Astrocyte of the cerebellum (primary cell): ENCODE results near the gene FZD8.

ENCODE experiments used
- DNase-seq: peaks from one replicate; pipeline ENCODE4 v3.0.0-alpha.2; 2011; ENCODE audit warnings: low read depth
- H3K4me3 ChIP-seq: 2 replicates; pipeline ENCODE4 v1.5.1; 2011; ENCODE audit warnings: mild to moderate bottlenecking, low read depth, low read length, moderate library complexity
- CTCF ChIP-seq: IDR thresholded peaks from 2 replicates; pipeline ENCODE4 v1.5.1; 2012; ENCODE audit warnings: low read length, low read depth, moderate library complexity, mild to moderate bottlenecking; ENCODE audit errors: missing control alignments
- in situ Hi-C: cut with HindIII; loops from 2 replicates; pipeline ENCODE4 v1.10.0; 2017; ENCODE audit warnings: low sequenced_read_pairs

Gene FZD8

GRCh38 chr10:35675846-35676245 lies 33.8 kb upstream of the FZD8 start:
- no peak for DNase-seq
- no peak for TF ChIP-seq CTCF
- H3K4me3 ChIP-seq = no peak overlapping the region
- in situ Hi-C loops = no loop called here

- in situ Hi-C loops = no loop called here
- H3K4me3 ChIP-seq = no peak overlapping the region
- TF ChIP-seq CTCF = no peak
- no peak for DNase-seq
Measured at GRCh38 chr10:35674843-35675242, 32.7 kb upstream of the FZD8 start.

GRCh38 chr10:35668865-35669650 lies 27.0 kb upstream of the FZD8 start:
- TF ChIP-seq CTCF = no peak
- H3K4me3 ChIP-seq = no peak overlapping the region
- DNase-seq = no peak
- in situ Hi-C loops = no loop called here

- no peak for TF ChIP-seq CTCF
- H3K4me3 ChIP-seq = no peak overlapping the region
- in situ Hi-C loops = no loop called here
- DNase-seq = no peak
Measured at GRCh38 chr10:35667971-35668370, 25.9 kb upstream of the FZD8 start.

- H3K4me3 ChIP-seq = no peak overlapping the region
- in situ Hi-C loops = no loop called here
- no peak for TF ChIP-seq CTCF
- no peak for DNase-seq
Measured at GRCh38 chr10:35667270-35667889, 25.3 kb upstream of the FZD8 start.

GRCh38 chr10:35661236-35661635 lies 19.1 kb upstream of the FZD8 start:
- TF ChIP-seq CTCF = no peak

More at GRCh38 chr10:35661236-35661635, 19.1 kb upstream of the FZD8 start:
- in situ Hi-C loops = no loop called here
- DNase-seq = no peak
- no peak overlapping the region for H3K4me3 ChIP-seq
